ENCODE measurements around the gene AP3B1.

- TF ChIP-seq CTCF (conservative IDR thresholded peaks at IDR 0.05; ENCODE audit: low read depth, low read length) (no peak), EZH2 (IDR thresholded peaks at IDR 0.05; ENCODE audit: borderline replicate concordance, low read depth, low read length, poor library complexity, severe bottlenecking) (no peak)
Observed at GRCh38 chr5:78283105-78283504, 11.4 kb downstream of the AP3B1 start.
